KMS-11 (cell line): ENCODE measurements around the gene METTL26.

Source experiments
- H2AFZ ChIP-seq: fragments of 200-600 bp; sonication (generic); 2 replicates; pipeline ENCODE4 v1.6.1; 2016; ENCODE audit warnings: antibody characterized with exemption, mixed run types, low read depth
- H3K27ac ChIP-seq: fragments of 200-600 bp; sonication (generic); 2 replicates; pipeline ENCODE4 v1.6.1; 2016; ENCODE audit warnings: mild to moderate bottlenecking, mixed run types
- H3K27me3 ChIP-seq: fragments of 200-600 bp; sonication (generic); 2 replicates; pipeline ENCODE4 v1.6.1; 2017; ENCODE audit warnings: mild to moderate bottlenecking, low read depth, mixed run types, moderate library complexity; ENCODE audit not compliant: insufficient read depth
- H3K36me3 ChIP-seq: fragments of 200-600 bp; sonication (generic); 2 replicates; pipeline ENCODE4 v1.6.1; 2017; ENCODE audit warnings: mild to moderate bottlenecking, mixed run types; ENCODE audit not compliant: insufficient read depth
- H3K4me1 ChIP-seq: fragments of 200-600 bp; sonication (generic); 2 replicates; pipeline ENCODE4 v1.6.1; 2016; ENCODE audit warnings: mild to moderate bottlenecking, low read depth, mixed run types; ENCODE audit not compliant: poor library complexity, severe bottlenecking
- H3K4me2 ChIP-seq: fragments of 200-600 bp; sonication (generic); 2 replicates; pipeline ENCODE4 v1.7.0; 2016; ENCODE audit warnings: mild to moderate bottlenecking, mixed run types
- H3K4me3 ChIP-seq: fragments of 200-600 bp; sonication (generic); IDR thresholded peaks from 2 replicates; pipeline ENCODE4 v1.6.1; 2017; ENCODE audit warnings: low read depth, low read length, mixed read lengths; ENCODE audit not compliant: insufficient read depth
- H3K79me2 ChIP-seq: fragments of 200-600 bp; sonication (generic); 2 replicates; pipeline ENCODE4 v1.6.1; 2016; ENCODE audit warnings: low read depth, mixed run types; ENCODE audit not compliant: insufficient read depth
- H3K9ac ChIP-seq: fragments of 200-600 bp; sonication (generic); 2 replicates; pipeline ENCODE4 v1.6.1; 2016; ENCODE audit warnings: mild to moderate bottlenecking, mixed run types
- H4K20me1 ChIP-seq: fragments of 200-600 bp; sonication (generic); 2 replicates; pipeline ENCODE4 v1.6.1; 2016; ENCODE audit warnings: mild to moderate bottlenecking, mixed run types; ENCODE audit not compliant: insufficient read depth
- TF ChIP-seq, protein P1 (sequence below): fragments of 200-600 bp; sonication (generic); conservative IDR thresholded peaks from 2 replicates; pipeline ENCODE4 v1.6.1; 2017; ENCODE audit warnings: low read depth, mild to moderate bottlenecking, antibody characterized with exemption, low read length, moderate library complexity, mixed read lengths

The METTL26 gene

GRCh38 chr16:674968-675883 is 39.1 kb upstream of the METTL26 start, which contains the start of gene RHBDL1:
Gene RHBDL1 (plus strand): TSS chr16:675671. CDS start chr16:675791, 120 bp downstream.
- no peak within 1 kb of the TSS for H3K27ac ChIP-seq
- no peak within 1 kb of the TSS for H3K4me2 ChIP-seq

GRCh38 chr16:674214-674881 is 38.2 kb upstream of the METTL26 start:
- H3K36me3 ChIP-seq: peaks cover 3% of the 10 kb centered on the region; the same call in 1 of the 2 replicates
- H3K4me3 ChIP-seq: no peak overlapping the region
- H3K9ac ChIP-seq: no peak overlapping the region
- TF ChIP-seq, protein P1, sequence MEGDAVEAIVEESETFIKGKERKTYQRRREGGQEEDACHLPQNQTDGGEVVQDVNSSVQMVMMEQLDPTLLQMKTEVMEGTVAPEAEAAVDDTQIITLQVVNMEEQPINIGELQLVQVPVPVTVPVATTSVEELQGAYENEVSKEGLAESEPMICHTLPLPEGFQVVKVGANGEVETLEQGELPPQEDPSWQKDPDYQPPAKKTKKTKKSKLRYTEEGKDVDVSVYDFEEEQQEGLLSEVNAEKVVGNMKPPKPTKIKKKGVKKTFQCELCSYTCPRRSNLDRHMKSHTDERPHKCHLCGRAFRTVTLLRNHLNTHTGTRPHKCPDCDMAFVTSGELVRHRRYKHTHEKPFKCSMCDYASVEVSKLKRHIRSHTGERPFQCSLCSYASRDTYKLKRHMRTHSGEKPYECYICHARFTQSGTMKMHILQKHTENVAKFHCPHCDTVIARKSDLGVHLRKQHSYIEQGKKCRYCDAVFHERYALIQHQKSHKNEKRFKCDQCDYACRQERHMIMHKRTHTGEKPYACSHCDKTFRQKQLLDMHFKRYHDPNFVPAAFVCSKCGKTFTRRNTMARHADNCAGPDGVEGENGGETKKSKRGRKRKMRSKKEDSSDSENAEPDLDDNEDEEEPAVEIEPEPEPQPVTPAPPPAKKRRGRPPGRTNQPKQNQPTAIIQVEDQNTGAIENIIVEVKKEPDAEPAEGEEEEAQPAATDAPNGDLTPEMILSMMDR: no peak
- H2AFZ ChIP-seq: no peak overlapping the region
- no peaks in the 10 kb centered on the region for H3K27me3 ChIP-seq
- H3K79me2 ChIP-seq: peaks cover 5% of the 10 kb centered on the region; the same call in 1 of the 2 replicates
- H3K4me2 ChIP-seq: no peak overlapping the region
- H4K20me1 ChIP-seq: no peaks in the 10 kb centered on the region
- no peak overlapping the region for H3K27ac ChIP-seq
- peaks cover under 1% of the 10 kb centered on the region for H3K4me1 ChIP-seq

More at GRCh38 chr16:674968-675883, 39.1 kb upstream of the METTL26 start, which contains the start of gene RHBDL1:
- Histone ChIP-seq H3K79me2 (no peaks in the 10 kb centered on the region), H2AFZ (no peak within 1 kb of the TSS), H3K36me3 (peaks cover 3% of the 10 kb centered on the region; the same call in 1 of the 2 replicates), H3K4me1 (no peaks in the 10 kb centered on the region), H4K20me1 (no peaks in the 10 kb centered on the region), H3K27me3 (no peaks in the 10 kb centered on the region), H3K4me3 (no peak within 1 kb of the TSS), H3K9ac (no peak within 1 kb of the TSS)
- TF ChIP-seq, protein P1: no peak

DNA sequence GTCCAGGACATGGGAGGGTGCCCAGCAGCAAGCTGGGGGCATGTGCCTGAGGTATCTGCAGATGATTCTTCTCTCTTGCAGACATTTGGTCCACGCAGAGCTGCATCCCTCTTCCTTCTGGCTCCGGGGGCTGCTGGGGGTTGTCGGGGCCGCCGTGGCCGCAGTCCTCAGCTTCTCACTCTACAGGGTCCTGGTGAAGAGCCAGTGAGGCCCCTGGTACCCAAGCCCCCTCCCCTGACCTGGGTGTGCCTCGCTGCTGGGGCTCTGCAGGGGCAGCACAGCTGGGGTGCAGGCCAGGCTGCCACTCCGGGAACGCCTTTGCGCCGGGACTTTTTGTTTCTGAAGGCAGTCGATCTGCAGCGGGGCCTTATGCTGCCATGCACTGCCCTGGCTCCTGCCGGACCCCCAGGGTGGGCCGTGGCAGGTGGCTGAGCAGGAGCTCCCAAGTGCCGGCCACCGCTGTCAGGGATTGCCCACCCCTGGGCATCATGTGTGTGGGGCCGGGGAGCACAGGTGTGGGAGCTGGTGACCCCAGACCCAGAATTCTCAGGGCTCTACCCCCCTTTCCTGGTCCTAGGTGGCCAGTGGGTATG is 37.4 kb upstream of the METTL26 start:
- Histone ChIP-seq H4K20me1 (no peaks in the 10 kb centered on the region), H3K9ac (no peak overlapping the region), H3K27me3 (no peaks in the 10 kb centered on the region), H3K4me1 (peaks cover 8% of the 10 kb centered on the region), H2AFZ (no peak overlapping the region), H3K4me2 (no peak overlapping the region), H3K79me2 (peaks cover 13% of the 10 kb centered on the region), H3K36me3 (peaks cover 3% of the 10 kb centered on the region; the same call in 1 of the 2 replicates), H3K4me3 (no peak overlapping the region), H3K27ac (no peak overlapping the region)
- TF ChIP-seq, protein P1: no peak

DNA sequence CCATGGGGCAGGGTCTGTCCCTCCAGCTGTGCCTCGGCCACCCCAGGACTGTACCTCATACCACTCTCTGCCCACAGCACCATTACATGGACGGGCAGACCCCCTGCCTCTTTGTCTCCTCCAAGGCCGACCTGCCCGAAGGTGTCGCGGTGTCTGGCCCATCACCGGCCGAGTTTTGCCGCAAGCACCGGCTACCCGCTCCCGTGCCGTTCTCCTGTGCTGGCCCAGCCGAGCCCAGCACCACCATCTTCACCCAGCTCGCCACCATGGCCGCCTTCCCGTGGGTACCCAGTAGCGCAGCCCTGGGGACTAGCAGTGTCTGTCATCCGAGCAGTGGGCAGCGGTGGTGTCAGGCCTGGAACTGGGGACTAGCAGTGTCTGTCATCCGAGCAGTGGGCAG is 36.7 kb upstream of the METTL26 start:
- peaks cover 3% of the 10 kb centered on the region; the same call in 1 of the 2 replicates for H3K36me3 ChIP-seq

More for the DNA sequence above, 36.7 kb upstream of the METTL26 start:
- Histone ChIP-seq H3K27me3 (no peaks in the 10 kb centered on the region), H3K4me1 (peaks cover 8% of the 10 kb centered on the region), H3K79me2 (peaks cover 19% of the 10 kb centered on the region), H2AFZ (no peak overlapping the region), H4K20me1 (no peaks in the 10 kb centered on the region), H3K9ac (no peak overlapping the region), H3K4me3 (no peak overlapping the region), H3K4me2 (no peak overlapping the region), H3K27ac (no peak overlapping the region)
- TF ChIP-seq, protein P1: no peak
